GM21723 (cell line): Measurements from ENCODE around the gene FXYD1.

Experiments used
- ATAC-seq: cut with Tn5 transposase; IDR thresholded peaks from one replicate; pipeline ENCODE4 v1.9.1; 2021; ENCODE audit warnings: mild to moderate bottlenecking, moderate library complexity; ENCODE audit not compliant: unreplicated experiment

Gene FXYD1

DNA sequence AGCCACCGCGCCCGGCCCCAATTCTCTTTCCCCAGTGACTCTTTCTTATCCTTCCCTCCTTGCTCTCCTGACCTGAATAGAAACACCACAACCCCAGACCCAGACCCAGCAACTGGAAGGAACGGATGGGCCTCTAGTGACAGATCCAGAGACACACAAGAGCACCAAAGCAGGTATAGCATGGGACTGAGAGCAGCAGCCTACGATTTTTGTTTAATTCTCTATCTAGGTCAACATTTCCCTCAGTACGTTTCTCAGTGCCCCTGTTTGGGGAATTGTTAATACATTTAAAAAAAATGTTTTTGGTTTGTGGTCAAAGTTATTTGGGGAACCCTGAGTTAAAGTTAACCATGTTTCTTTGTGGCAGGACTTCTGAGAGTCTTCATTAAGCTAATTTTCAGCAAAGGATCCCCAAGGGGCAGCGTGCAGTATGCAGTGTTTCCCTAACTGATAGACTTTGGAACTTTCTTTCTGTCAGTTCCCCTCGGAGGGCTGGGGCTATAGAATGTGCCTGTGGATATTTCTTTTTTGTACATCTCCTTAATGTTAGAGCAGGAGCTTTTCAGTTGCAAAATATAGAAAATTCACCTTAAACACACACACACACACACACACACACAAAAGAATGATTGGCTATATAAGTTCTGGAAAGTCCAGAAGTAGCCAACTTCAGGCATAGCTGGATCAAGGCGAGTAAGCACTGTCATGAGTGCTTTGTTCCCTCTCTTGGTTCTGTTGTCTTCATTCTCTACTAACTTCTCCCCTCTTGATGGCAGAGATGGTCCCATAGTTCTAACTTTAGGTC is 22.2 kb downstream of the FXYD1 start:
- ATAC-seq: no peak

DNA sequence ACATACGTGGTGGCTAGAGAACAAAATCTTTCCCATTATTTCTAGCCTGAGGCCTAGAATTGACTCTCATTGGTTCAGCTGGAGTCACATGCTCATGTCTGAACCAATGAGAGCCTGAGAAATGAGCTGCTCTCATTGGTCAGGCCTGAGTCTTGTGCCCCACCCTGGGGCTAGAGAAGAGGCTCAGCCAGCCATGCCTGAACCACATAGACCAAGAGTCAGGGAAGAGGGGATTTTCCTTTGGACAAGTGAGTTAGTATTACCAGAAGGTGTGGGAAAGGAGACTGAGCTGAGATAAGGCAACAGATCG is 22.8 kb downstream of the FXYD1 start:
- ATAC-seq: no peak

DNA sequence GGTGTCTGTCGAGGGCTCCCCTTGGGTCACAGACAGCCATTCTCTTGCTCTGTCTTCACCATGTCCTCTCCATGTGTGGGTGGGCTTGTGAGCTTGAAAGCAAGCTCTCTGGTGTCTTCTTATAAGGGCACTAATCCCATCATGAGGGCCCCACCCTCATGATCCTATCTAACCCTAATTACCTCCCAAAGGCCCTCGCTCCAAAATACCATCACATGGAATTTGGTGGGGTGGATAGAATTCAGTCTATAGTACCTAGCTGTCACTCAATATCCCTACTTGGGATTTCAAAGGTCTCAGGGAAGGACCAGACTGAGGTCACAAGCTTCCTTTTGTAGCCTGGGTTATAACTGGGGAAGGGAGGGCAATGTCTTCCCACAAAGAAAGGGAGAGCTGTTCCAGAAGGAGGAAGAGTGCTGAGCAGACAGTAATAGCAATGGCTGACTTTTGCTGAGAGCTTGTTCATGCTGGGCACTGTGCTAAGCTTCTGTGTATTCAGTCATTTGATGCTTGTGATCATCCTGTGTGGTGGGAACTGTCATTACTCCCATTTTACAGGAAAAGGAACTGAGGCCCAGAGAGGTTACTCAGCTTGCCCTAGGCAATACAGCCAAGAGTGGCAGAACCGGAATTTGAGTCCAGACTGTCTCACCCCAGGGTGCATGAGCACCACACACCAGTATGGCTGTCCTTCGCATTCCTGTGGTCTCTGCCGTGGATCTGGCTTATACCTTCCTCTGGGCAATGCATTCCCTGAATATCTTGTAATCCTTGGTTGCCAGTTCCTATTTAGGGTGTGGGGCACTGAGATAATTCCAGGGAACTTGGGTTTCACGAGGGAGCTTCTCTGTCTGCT is 24.1 kb downstream of the FXYD1 start:
- no peak for ATAC-seq

DNA sequence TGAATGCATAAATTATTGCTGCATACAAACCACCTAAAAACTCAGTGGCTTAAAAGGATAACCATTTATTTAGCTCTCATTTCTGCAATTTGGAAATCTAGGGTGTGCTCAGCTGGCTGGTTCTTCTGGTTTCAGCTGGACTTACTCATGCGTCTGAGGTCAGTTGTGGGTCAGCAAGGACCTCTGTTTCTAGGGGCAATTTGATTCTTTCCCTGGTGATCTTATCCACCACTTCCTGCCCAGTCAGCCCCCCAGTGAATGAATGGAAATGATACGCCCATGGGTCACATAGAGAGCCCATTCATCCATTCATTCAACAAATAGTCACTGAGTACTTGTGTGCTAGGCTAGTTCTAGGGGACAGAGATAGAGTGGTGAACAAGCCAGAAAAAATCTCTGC is 25.8 kb downstream of the FXYD1 start:
- no peak for ATAC-seq

DNA sequence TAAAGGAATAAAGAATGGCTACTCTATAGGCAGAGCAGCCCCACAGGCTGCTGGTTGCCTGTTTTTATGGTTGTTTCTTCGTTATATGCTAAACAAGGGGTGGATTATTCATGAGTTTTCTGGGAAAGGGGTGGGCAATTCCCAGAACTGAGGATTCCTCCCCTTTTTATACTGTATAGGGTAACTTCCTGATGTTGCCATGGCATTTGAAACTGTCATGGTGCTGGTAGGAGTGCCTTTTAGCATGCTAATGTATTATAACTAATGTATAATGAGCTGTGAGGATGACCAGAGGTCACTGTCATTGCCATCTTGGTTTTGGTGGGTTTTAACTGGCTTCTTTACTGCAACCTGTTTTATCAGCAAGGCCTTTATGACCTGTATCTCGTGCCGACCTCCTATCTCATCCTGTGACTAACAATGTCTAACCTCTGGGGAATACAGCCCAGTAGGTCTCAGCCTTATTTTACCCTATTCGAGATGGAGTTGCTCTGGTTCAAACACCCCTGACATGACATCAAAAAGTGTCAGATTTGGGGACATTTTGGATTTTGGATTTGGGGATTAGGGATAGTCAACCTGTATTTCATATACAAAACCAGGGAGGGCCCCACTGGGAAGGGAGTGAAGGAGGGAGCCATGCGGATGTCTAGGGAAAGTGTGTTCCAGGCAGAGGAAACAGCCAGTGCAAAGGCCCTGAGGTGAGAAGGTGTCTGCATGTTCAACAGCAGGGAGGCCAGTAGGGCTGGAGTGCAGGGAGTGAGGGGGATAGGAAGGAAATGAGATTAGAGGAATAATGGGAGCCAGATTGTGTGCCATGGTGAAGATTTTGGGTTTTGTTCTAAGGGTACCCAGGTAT is 26.8 kb downstream of the FXYD1 start:
- no peak for ATAC-seq

DNA sequence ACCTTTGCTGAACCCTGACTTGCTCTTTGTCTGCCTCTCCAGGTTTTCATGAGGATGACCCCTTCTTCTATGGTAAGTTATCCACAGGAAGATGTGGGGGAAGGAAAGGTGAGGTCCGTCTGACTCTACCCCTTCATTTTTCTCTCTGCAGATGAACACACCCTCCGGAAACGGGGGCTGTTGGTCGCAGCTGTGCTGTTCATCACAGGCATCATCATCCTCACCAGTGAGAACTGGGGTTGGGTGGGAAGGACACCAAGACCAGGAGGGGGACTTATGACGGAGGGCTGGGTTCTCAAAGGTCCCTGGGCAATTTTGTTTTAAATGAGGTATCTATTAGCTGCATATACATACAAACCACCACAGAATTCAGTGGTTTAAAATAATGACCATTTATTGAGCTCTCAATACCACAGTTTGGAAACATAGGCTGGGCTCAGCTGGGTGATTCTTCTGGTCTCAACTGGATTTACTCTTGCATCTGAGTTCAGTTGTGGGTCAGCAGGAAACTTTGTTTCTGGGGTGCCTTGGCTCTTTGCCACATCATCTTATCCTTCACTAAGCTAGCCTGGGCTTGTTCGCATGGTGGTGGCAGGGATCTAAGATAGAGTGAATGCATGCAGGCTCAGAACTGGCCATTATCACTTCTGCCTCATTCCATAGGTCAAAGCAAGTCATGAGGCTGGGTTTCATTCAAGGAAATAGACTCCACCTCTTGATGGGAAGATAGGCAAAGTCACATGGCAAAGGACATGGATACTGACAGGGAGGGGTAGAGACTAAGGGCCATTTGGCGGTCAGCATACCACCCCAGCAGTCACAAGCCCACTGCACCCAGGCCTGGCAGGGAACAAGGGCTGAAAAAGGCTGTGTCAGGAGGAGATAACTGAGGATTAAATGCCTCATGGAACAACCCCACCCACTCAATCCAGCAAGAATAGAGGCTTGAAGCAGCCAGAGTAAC is 27.8 kb downstream of the FXYD1 start:
- ATAC-seq: no peak

DNA sequence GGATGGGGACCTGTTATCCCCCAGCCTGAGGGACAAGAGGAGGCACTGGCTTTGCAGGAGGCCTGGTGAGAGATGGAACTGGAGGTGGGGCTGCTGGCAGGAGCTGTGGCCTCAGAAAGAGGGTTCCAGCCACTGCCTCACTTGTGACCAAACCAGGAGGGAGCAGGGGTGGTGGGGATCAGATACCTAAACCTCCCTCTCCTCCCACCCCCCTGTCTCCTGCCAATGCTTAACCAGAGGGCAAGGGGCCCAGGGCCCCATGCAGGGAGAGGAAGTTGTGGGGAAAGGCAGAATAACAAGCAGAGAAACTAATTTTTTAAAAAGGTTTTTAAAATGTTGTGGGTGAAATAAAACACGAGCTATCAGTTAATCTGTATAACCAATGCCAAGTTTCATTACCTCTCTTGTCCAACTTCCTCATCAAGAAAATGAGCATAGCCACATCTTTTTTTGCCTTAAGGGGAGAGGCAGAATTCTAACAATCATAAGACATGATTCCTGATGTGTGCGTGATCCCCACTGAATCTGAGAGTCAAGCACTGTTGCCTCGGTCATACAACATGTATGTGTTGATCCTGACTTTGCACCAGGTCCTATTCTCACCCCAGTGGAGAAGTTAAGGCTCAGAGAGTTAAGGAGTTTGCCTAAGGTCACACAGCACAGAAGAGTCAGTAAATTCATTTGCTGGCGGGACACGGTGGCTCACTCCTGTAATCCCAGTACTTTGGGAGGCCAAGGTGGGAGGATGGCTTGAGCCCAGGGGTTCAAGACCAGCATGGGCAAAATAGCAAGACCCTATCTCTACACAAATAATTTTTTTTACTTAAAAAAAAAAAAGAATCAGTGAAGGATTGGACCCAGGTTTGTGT is 28.9 kb downstream of the FXYD1 start:
- ATAC-seq: no peak

DNA sequence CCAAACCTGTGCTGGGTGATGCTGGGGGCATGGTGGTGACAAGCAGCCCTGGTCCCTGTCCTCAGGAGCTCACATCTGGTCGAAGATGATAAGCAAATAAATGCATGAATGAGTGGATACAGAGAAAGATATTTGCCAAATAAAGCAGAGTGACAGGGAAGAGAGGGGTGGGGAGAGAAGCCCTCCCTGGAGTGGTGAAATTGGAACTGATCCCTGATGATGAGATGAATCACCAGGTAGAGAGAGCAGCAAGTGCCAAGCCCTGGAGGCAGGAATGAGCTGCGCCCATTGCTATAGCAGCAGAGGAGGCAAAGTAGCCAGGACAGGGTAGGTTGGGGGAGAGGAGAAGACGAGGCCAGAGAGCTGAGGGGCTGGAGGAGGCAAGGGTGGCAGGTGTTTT is 29.6 kb downstream of the FXYD1 start:
- no peak for ATAC-seq

DNA sequence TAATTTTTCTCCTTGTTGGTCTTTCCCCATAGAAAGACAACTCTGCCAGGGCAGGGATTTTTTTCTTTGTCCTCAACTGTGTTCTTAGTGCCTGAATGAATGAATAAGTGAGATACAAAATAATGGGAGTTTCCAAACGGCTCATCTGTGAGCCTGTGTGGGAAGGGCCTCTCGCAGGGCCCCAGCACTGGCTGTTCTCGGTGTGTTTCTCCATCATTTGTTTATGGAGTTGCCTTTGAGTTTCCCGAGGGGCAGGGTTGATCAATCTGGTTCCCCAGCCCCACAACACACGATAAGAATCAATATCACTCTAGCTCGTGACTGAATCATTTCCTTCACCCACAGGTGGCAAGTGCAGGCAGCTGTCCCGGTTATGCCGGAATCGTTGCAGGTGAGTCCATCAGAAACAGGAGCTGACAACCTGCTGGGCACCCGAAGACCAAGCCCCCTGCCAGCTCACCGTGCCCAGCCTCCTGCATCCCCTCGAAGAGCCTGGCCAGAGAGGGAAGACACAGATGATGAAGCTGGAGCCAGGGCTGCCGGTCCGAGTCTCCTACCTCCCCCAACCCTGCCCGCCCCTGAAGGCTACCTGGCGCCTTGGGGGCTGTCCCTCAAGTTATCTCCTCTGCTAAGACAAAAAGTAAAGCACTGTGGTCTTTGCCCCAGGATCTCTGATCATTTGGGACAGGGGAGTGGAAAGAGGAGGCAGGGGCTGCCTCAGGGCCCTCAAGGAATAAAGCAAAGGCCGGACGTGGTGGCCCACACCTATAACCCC is 30.8 kb downstream of the FXYD1 start:
- ATAC-seq: no peak

DNA sequence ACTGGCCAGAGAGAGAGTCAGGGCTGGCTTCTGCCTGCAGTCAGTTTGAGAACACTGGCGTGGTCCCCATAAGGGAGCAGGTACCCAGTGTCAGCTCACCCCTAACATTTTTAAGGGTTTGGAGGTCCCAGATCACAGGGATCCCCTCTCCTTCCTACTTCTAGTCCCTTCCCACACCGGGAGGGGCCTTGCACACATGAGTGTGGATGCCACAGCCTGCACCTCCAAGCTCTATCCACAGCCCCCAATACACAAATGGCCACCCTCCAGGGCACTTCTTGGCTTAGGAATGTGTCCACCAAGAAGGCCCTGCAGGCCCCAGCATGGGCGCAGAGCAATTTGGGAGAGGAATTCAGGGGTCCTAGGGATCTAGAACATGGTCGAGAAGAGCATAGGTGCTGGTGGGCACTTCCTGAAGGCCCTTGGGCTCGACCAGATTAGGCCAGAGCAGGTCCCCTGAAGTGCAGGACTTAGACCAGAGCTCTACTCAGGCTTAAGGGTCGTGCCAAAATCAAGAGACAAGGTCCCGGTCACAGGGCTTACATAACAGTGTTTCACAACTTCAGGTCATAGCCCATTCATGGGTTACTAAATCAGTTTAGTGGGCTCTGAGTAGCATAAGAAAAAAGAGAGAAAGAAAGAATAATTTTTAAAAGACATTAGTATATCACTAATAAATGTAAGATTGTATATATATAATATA is 31.9 kb downstream of the FXYD1 start:
- no peak for ATAC-seq

DNA sequence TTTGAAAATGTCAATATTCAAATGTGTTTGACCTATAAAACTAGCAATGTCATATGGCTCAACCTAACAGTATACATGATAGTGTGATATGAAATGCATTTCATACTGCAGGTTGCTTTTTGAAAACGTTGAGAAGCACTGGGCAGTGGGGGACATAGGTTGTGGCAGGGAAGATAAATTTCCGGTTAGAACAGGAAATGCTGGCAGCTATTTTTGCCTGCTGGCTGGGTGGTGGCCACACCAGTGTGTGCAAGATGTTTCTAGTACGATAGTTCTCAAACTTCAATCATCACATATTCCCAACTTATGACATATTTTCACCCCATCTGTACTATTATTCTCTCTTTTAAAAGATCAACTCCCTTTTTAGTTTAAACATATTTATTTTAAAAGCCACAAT is 33.1 kb downstream of the FXYD1 start:
- no peak for ATAC-seq

DNA sequence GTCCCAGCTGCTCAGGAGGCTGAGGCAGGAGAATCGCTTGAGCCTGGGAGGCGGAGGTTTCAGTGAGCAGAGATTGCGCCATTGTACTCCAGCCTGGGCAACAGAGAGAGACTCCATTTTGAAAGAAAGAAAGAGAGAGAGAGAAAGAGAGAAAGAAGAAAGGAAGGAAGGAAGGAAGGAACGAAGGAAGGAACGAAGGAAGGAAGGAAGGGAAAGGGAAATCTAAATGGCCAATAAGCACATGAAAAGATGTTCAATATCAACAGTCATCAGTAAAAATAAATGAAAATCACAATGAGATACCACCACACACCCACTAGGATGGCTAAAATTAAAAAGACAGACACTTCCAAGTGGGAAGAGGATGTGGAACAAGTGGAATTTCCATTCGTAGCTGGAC is 35.6 kb downstream of the FXYD1 start:
- ATAC-seq: no peak

DNA sequence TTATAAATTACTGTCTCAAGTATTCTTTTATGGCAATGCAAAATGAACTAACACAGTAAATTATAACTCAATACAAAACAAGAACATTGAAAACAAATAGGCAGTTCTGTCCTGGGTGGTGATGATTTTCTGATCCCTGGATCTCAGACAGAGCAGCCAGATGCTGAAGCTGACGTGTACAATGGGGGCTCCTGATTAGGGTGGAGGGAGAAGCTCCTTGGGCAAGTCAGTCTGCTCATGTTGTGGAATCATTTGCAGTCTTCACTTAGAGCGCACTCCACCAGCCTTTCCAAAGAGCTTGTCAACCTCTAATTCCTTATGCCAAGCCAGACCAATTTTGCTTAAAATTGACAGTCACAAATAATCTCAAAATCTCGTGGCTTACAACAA is 37.6 kb downstream of the FXYD1 start:
- no peak for ATAC-seq

DNA sequence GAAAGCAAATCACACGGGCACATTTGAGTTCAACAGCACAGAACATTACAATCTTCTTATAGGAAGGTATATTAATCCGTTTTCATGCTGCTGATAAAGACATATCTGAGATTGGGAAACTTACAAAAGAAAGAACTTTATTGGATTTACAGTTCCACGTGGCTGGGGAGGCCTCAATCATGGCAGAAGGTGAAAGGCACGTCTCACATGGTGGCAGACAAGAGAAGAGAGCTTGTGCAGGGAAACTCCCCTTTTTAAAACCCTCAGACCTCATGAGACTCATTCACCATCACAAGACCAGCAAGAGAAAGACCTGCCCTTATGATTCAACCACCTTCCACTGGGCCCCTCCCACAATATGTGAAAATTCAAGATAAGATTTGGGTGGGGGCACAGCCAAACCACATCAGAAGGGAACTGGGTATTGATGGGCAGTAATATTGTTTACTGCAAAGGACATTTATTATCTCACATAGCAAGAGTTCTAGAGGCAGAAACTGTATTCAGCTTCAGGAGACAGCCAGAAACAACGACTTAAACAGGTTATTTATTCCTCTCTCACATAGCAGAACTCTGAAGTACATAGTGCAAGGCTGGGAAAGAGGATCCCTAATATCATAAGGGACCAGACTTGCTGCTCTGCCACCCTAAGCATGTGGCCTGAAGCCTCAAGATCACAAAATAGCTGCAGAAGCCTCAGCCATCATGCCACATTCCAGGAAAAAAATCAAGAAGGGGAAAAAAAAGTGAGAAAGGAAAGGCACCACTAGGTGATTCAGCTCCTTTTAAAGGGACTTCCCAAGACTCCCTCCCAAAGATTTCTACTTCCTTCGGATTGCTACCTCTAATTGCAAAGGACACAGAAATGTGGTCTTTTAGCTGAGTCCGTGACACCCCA is 39.0 kb downstream of the FXYD1 start:
- ATAC-seq: no peak

DNA sequence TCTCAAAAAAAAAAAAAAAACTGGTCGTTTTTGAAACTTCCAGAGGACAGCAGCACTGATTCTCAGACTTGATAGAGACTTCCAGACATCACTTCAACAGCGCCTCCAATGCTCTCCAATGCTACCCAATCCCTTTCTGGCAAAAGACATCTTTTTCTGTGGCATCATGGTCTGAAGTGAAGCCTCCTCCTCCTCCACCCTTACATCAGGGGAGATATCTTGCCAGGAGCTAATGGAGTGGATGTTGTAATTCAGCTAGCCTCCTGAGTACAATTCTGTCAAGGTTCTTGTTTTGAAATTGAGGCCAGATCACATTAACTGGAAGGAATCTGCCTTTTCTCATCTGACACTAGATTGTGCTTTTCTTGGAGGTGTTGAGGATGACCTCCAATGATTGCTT is 40.1 kb downstream of the FXYD1 start:
- ATAC-seq: no peak

DNA sequence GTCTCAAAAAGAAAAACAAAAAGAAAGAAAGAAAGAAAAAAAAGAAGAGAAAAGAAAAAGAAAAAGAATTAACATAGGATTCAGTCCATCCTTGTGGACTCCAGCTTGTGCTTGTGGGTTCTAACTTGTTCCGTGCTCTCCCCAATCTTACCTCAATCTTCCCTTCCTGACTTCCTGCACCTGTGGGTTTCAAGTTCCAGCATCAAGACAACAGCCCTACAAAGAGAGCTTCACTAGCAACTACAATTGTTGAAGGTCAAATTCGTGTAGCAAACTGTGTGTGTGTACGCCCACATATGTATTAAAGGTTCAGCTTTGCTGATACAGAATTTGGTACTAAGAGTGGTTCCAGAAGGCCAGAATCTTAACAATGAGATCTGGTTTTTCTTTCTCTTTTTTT is 41.2 kb downstream of the FXYD1 start:
- ATAC-seq: no peak

DNA sequence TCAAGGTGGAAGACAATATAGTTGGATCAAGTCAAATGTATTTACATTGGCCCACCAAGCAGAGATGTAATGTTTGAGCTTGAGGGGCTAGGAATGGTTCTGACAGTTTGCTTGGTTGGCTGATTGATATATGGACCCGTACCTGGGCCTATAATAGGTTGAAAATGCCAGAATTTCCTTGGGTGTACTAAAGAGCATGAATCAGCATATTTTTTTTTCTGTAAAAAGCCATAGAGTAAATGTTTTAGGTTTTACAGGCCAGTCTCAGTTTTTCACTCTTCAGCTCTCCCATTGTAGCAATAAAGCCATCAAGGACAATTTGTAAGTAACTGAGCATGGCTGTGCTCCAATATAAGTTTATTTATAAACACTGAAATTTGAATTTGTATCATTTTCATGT is 42.8 kb downstream of the FXYD1 start:
- ATAC-seq: no peak
